GM12878 (cell line): ENCODE data around the gene SHFL. TPM values are rescaled to one million over a fixed set of nuclear protein-coding genes. Genes with fewer than 3 reads are reported as not detected.
A peak's percentile ranks its signal among the peaks of the same experiment; 100 is the strongest.

Experiments
- ATAC-seq: fragments of 200-7000 bp; cut with Tn5 transposase; 3 replicates; pipeline ENCODE4 v1.9.1; 2020; ENCODE audit warnings: mild to moderate bottlenecking, moderate library complexity
- BruUV-seq: library from RNA; stranded (reverse); fragments of 400-500 nt; replicated peaks from 2 replicates; lab custom pipeline; 2021; lab: Mats Ljungman, UMichigan
- CTCF ChIA-PET: fragments of 300-600 bp; sonication (Branson Sonifier 250); formaldehyde crosslinking; extraction: SDS; loops from one replicate; lab custom pipeline; 2021; ENCODE audit warnings: inconsistent platforms; lab: Yijun Ruan, JAX
- POLR2A ChIA-PET: fragments of 350-600 bp; formaldehyde crosslinking; extraction: SDS; loops from one replicate; lab custom pipeline; 2021; ENCODE audit warnings: inconsistent platforms; lab: Charles Lee
- RAD21 ChIA-PET: fragments of 300-600 bp; sonication (Branson Sonifier 250); formaldehyde crosslinking; loops from one replicate; lab custom pipeline; 2023; ENCODE audit warnings: antibody characterized with exemption; ENCODE audit not compliant: unreplicated experiment; lab: Charles Lee
- SMC1A ChIA-PET: fragments of 300-600 bp; sonication (Branson Sonifier 250); formaldehyde crosslinking; loops from one replicate; lab custom pipeline; 2023; ENCODE audit not compliant: unreplicated experiment, uncharacterized antibody; lab: Charles Lee
- DNase-seq: peaks from one replicate; pipeline ENCODE4 v3.0.0-alpha.2; 2011; ENCODE audit warnings: low read depth, low spot score
- FAIRE-seq: peaks from 3 replicates; lab custom pipeline; 2011; peaks lifted over from hg19 to GRCh38; lab: Jason Lieb, UNC
- H2AFZ ChIP-seq: 2 replicates; pipeline ENCODE4 v1.6.0; 2011; ENCODE audit warnings: low read depth, low read length, control low read depth; ENCODE audit not compliant: control insufficient read depth
- H3K27ac ChIP-seq: 2 replicates; pipeline ENCODE4 v1.5.1; 2011; ENCODE audit warnings: control low read depth; ENCODE audit not compliant: control insufficient read depth, insufficient read depth
- H3K27me3 ChIP-seq, 2 experiments: replicated peaks in 1 of 2; 2 replicates each; pipeline versions ENCODE4 v1.6.0 to v1.6.1; 2011; ENCODE audit warnings: low read length in 1 of 2; ENCODE audit not compliant: control insufficient read depth in 2 of 2, insufficient read depth in 2 of 2
- H3K36me3 ChIP-seq, 2 experiments: 2 replicates each; pipeline ENCODE4 v1.5.1; 2011; ENCODE audit warnings: low read length in 1 of 2; ENCODE audit not compliant: control insufficient read depth in 2 of 2, insufficient read depth in 2 of 2
- H3K4me1 ChIP-seq: 2 replicates; pipeline ENCODE4 v1.6.1; 2011; ENCODE audit warnings: mild to moderate bottlenecking, low read length, moderate library complexity, mixed read lengths; ENCODE audit not compliant: control insufficient read depth, insufficient read depth
- H3K4me2 ChIP-seq: 2 replicates; pipeline ENCODE4 v1.6.0; 2011; ENCODE audit warnings: control low read depth; ENCODE audit not compliant: control insufficient read depth, insufficient read depth
- H3K4me3 ChIP-seq: fragments of 200-600 bp; sonication (generic); 2 replicates; pipeline ENCODE4 v1.5.1; 2016
- H3K79me2 ChIP-seq: 2 replicates; pipeline ENCODE4 v1.6.0; 2011; ENCODE audit warnings: low read length; ENCODE audit not compliant: control insufficient read depth, insufficient read depth
- H3K9ac ChIP-seq: 2 replicates; pipeline ENCODE4 v1.8.0; 2011; ENCODE audit warnings: low read length, control low read depth, mixed read lengths; ENCODE audit not compliant: control insufficient read depth, insufficient read depth
- H3K9me3 ChIP-seq: replicated peaks from 3 replicates; pipeline ENCODE4 v1.5.1; 2011; ENCODE audit warnings: mild to moderate bottlenecking, low read length; ENCODE audit not compliant: control insufficient read depth, insufficient read depth
- H4K20me1 ChIP-seq: 2 replicates; pipeline ENCODE4 v1.6.0; 2011; ENCODE audit not compliant: control insufficient read depth, insufficient read depth
- CHD4 ChIP-seq: fragments of 200-600 bp; sonication (generic); IDR thresholded peaks from 2 replicates; pipeline ENCODE4 v1.6.1; 2016; ENCODE audit warnings: mild to moderate bottlenecking
- FOXK2 ChIP-seq: fragments of 450-650 bp; IDR thresholded peaks from 2 replicates; pipeline ENCODE4 v1.6.1; 2017; ENCODE audit warnings: mild to moderate bottlenecking, moderate library complexity
- HCFC1 ChIP-seq: fragments of 150-350 bp; IDR thresholded peaks from 2 replicates; pipeline ENCODE4 v1.6.1; 2014; ENCODE audit warnings: low read length
- IKZF1 ChIP-seq: fragments of 450-650 bp; conservative IDR thresholded peaks from 2 replicates; pipeline ENCODE4 v1.6.1; 2017; ENCODE audit warnings: antibody characterized with exemption, mild to moderate bottlenecking
- MTA3 ChIP-seq: IDR thresholded peaks from 2 replicates; pipeline ENCODE4 v1.6.1; 2012; ENCODE audit warnings: low read length, inconsistent platforms, borderline replicate concordance
- POLR2A ChIP-seq: IDR thresholded peaks from 2 replicates; pipeline ENCODE4 v1.6.1; 2011; ENCODE audit warnings: low read depth, mild to moderate bottlenecking, low read length
- POLR2AphosphoS5 ChIP-seq: IDR thresholded peaks from 2 replicates; pipeline ENCODE4 v1.6.1; 2011; ENCODE audit warnings: mild to moderate bottlenecking, low read length, inconsistent platforms
- RBBP5 ChIP-seq: fragments of 200-600 bp; sonication (generic); conservative IDR thresholded peaks from 2 replicates; pipeline ENCODE4 v1.6.1; 2016
- TAF1 ChIP-seq: IDR thresholded peaks from 2 replicates; pipeline ENCODE4 v1.6.1; 2011; ENCODE audit warnings: mild to moderate bottlenecking, low read depth, low read length, borderline replicate concordance
- USF1 ChIP-seq: IDR thresholded peaks from 2 replicates; pipeline ENCODE4 v1.6.1; 2011; ENCODE audit warnings: borderline replicate concordance, low read depth, mild to moderate bottlenecking, moderate library complexity, mixed read lengths, low read length; ENCODE audit not compliant: insufficient read depth; ENCODE audit errors: extremely low read length
- WRNIP1 ChIP-seq: IDR thresholded peaks from 2 replicates; pipeline ENCODE4 v1.6.1; 2011; ENCODE audit warnings: low read depth, low read length, improper control_type of control experiment, borderline replicate concordance
- WGBS: methylation state at CpG from one replicate; pipeline ENCODE4 v1.1.6; 2016; ENCODE audit warnings: low lambda C conversion rate; ENCODE audit not compliant: insufficient replicate concordance, insufficient coverage; ENCODE audit errors: missing lambda C conversion rate; 5-methylcytosine and 5-hydroxymethylcytosine counted together
- in situ Hi-C: fragments of 300-500 bp; cut with MboI; formaldehyde crosslinking; loops from 9 replicates; pipeline ENCODE4 v1.14.3; 2018; ENCODE audit warnings: mixed read lengths
- intact Hi-C: fragments of 100-400 bp; cut with micrococcal nuclease; formaldehyde crosslinking; loops from one replicate; pipeline ENCODE4 v1.14.2; 2022; ENCODE audit not compliant: unreplicated experiment
- polyA plus RNA-seq, 11 experiments: library from polyadenylated mRNA; depleted of rRNA in 4 of 11; unstranded in 6 of 11; stranded (reverse) in 5 of 11; fragments of >200 nt; fragmentation: Nextera tagmentation in 4 of 11; fragmentation: Illumina TruSeq in 1 of 11; extraction: Ambion mirVana in 4 of 11; extraction: Trizol in 1 of 11; gene quantifications; 1 replicate in 1 of 11; 2 replicates in 10 of 11; pipeline versions ENCODE4 v1.2.1 to v1.2.3, GENCODE V29; 2011 to 2016; ENCODE audit warnings: inconsistent platforms in 2 of 11, missing spikeins in 2 of 11, low read depth in 1 of 11
- total RNA-seq, 4 experiments: library from RNA; depleted of rRNA in 3 of 4; stranded (reverse); fragments of >200 nt in 3 of 4; fragmentation: Illumina TruSeq in 1 of 4; extraction: Trizol in 1 of 4; gene quantifications; 2 replicates each; pipeline versions ENCODE4 v1.2.1 to v1.2.3, GENCODE V29; 2013 to 2021
- TF ChIP-seq, protein P1 (sequence below): fragments of 450-650 bp; formaldehyde crosslinking; IDR thresholded peaks from 2 replicates; pipeline ENCODE4 v1.5.0; 2022; ENCODE audit warnings: mild to moderate bottlenecking, missing genetic modification characterization

The SHFL gene
- total and polyA plus RNA-seq, 10 of the 15 experiments (the other 5 are each of a cell fraction or from before 2014, with no cell fraction given), result 8.0 to 83.8 (median 40.7) TPM

DNA sequence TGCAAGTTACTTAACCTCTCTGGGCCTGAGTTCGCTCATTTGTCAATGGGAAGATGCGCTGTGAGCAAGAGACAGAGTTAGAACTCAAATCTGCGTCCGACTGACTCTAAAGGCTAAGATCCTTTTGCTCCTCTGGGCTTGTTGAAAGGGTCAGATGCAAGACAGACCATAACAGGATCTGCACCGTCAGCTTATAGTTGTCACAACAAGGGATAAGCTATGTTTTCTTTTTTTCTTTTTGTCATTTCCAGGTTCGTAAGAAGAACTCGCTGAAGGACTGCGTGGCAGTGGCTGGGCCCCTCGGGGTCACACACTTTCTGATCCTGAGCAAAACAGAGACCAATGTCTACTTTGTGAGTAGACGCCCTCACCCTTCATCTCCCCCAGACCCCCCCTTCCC lies 21.1 kb downstream of the SHFL start:
- WGBS, result 14% methylated on average over 10 of the region's 10 CpGs
- no peaks in the 10 kb centered on the region for H4K20me1 ChIP-seq
- SMC1A ChIA-PET, result interaction anchor here (0.7 to 11.4 kb wide), 2 partner anchors 7 to 673 kb away, joined by 3 to 150 read pairs; partner anchors contain the start of gene ANGPTL6
- intact Hi-C loops (loop anchor here (10.0 kb wide), 1 partner anchor 278 kb away; the partner anchor contains the start of gene TYK2), in situ Hi-C loops (no loop called here)
- CTCF ChIA-PET, result interaction anchor here (1.2 to 9.8 kb wide), 3 partner anchors 7 to 176 kb away, joined by 3 to 171 read pairs (median 4); partner anchors contain the start of gene ANGPTL6
- H3K4me1 ChIP-seq, result peaks cover 61% of the 10 kb centered on the region
- H3K9ac ChIP-seq, result peak overlapping the region; percentile 95
- no peaks in the 10 kb centered on the region for H3K27me3 ChIP-seq
- H3K9me3 ChIP-seq, result no peaks in the 10 kb centered on the region
- POLR2A ChIA-PET, result interaction anchor here (0.5 to 2.6 kb wide), 5 partner anchors 8 to 1470 kb away, joined by 3 to 18 read pairs (median 3); partner anchors contain the start of gene ACP5
- no peak for FAIRE-seq
- no peak overlapping the region for H2AFZ ChIP-seq
- RAD21 ChIA-PET, result interaction anchor here (2.7 kb wide), 1 partner anchor 142 kb away, joined by 9 read pairs; no protein-coding TSS in a partner anchor
- BruUV-seq, result no TSS peak
- no peak for ATAC-seq
- no peak for DNase-seq
- peak overlapping the region; percentile 97 for H3K4me2 ChIP-seq
- H3K4me3 ChIP-seq, result peak overlapping the region; percentile 79
- peak overlapping the region; percentile 100 for H3K27ac ChIP-seq
- TF ChIP-seq MTA3, result no peak
- 0 out of 2 replicates have a peak, but pooled peaks have one; percentile 38 for TF ChIP-seq WRNIP1
- TF ChIP-seq RBBP5, result no peak
- H3K79me2 ChIP-seq, result peaks cover 53% of the 10 kb centered on the region
- H3K36me3 ChIP-seq, result peaks cover 18 to 30% of the 10 kb centered on the region in 2 experiments; a peak in 3 of 4 replicates

GRCh38 chr19:10107817-10108367 lies 21.8 kb downstream of the SHFL start:
- no peaks in the 10 kb centered on the region for H3K27me3 ChIP-seq
- WGBS, result 91% methylated on average over 13 of the region's 14 CpGs
- BruUV-seq, result no TSS peak
- H3K4me3 ChIP-seq, result peak overlapping the region; percentile 79
- H3K4me2 ChIP-seq, result peak overlapping the region; percentile 97
- peaks cover 18 to 30% of the 10 kb centered on the region in 2 experiments; a peak in 3 of 4 replicates for H3K36me3 ChIP-seq
- ChIA-PET POLR2A (interaction anchor here (0.5 to 2.6 kb wide), 7 partner anchors 9 to 1470 kb away, joined by 3 to 18 read pairs (median 3); partner anchors contain the start of gene ACP5), CTCF (interaction anchor here (1.2 to 9.8 kb wide), 2 partner anchors 8 to 177 kb away, joined by 4 to 171 read pairs; partner anchors contain the start of gene ANGPTL6), SMC1A (interaction anchor here (0.7 to 11.4 kb wide), 3 partner anchors 8 to 673 kb away, joined by 3 to 150 read pairs (median 3); partner anchors contain the start of gene ANGPTL6), RAD21 (interaction anchor here (0.6 to 2.7 kb wide), 3 partner anchors 8 to 142 kb away, joined by 3 to 9 read pairs (median 4); no protein-coding TSS in a partner anchor)
- peaks cover 56% of the 10 kb centered on the region for H3K79me2 ChIP-seq
- peak overlapping the region; percentile 95 for H3K9ac ChIP-seq
- DNase-seq (no peak), ATAC-seq (no peak), FAIRE-seq (no peak)
- H3K27ac ChIP-seq, result peak overlapping the region; percentile 100
- H3K4me1 ChIP-seq, result peaks cover 61% of the 10 kb centered on the region
- intact Hi-C loops, result loop anchor here (10.0 kb wide), 1 partner anchor 277 kb away; the partner anchor contains the start of gene TYK2
- in situ Hi-C loops, result no loop called here
- no peaks in the 10 kb centered on the region for H4K20me1 ChIP-seq
- H2AFZ ChIP-seq, result no peak overlapping the region
- H3K9me3 ChIP-seq, result no peaks in the 10 kb centered on the region
- TF ChIP-seq FOXK2, result no peak
- TF ChIP-seq IKZF1, result no peak
- TF ChIP-seq POLR2A, result peak; percentile 76
- peak; percentile 30; the same call in 1 of the 2 replicates for TF ChIP-seq POLR2AphosphoS5
- no peak for TF ChIP-seq CHD4
- TF ChIP-seq USF1, result no peak
- TF ChIP-seq, protein P1, sequence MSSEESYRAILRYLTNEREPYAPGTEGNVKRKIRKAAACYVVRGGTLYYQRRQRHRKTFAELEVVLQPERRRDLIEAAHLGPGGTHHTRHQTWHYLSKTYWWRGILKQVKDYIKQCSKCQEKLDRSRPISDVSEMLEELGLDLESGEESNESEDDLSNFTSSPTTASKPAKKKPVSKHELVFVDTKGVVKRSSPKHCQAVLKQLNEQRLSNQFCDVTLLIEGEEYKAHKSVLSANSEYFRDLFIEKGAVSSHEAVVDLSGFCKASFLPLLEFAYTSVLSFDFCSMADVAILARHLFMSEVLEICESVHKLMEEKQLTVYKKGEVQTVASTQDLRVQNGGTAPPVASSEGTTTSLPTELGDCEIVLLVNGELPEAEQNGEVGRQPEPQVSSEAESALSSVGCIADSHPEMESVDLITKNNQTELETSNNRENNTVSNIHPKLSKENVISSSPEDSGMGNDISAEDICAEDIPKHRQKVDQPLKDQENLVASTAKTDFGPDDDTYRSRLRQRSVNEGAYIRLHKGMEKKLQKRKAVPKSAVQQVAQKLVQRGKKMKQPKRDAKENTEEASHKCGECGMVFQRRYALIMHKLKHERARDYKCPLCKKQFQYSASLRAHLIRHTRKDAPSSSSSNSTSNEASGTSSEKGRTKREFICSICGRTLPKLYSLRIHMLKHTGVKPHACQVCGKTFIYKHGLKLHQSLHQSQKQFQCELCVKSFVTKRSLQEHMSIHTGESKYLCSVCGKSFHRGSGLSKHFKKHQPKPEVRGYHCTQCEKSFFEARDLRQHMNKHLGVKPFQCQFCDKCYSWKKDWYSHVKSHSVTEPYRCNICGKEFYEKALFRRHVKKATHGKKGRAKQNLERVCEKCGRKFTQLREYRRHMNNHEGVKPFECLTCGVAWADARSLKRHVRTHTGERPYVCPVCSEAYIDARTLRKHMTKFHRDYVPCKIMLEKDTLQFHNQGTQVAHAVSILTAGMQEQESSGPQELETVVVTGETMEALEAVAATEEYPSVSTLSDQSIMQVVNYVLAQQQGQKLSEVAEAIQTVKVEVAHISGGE (CRISPR knock-in tag), result no peak
- no peak for TF ChIP-seq TAF1
- no peak for TF ChIP-seq HCFC1
